ENCODE data around the gene GOSR2.
"Not testable (repeated sequence)": the region's sequence is repeated elsewhere in the genome, so short reads cannot be mapped to it uniquely, and the experiment has no call there.

Gene GOSR2

GRCh38 chr17:46894476-46895151, 28.3 kb upstream of the GOSR2 start:
- no peak for DNase-seq

- no peak for DNase-seq
Measured at GRCh38 chr17:46895171-46895570, 27.8 kb upstream of the GOSR2 start.

GRCh38 chr17:46896991-46897390, 26.0 kb upstream of the GOSR2 start:
- no peak for DNase-seq

GRCh38 chr17:46898364-46898763, 24.6 kb upstream of the GOSR2 start:
- DNase-seq, result no peak

GRCh38 chr17:46898860-46899259, 24.1 kb upstream of the GOSR2 start:
- DNase-seq, result no peak

GRCh38 chr17:46901291-46901690, 21.7 kb upstream of the GOSR2 start:
- DNase-seq, result no peak

GRCh38 chr17:46903762-46904672, 18.9 kb upstream of the GOSR2 start:
- DNase-seq, result no peak

GRCh38 chr17:46908068-46908737, 14.8 kb upstream of the GOSR2 start:
- no peak for DNase-seq

- no peak for DNase-seq
Measured at GRCh38 chr17:46910179-46910927, 12.6 kb upstream of the GOSR2 start.

GRCh38 chr17:46911311-46911710, 11.6 kb upstream of the GOSR2 start:
- no peak for DNase-seq

GRCh38 chr17:46915596-46915995, 7.4 kb upstream of the GOSR2 start:
- peak; percentile 5 for DNase-seq

- DNase-seq, result peak; percentile 71
Measured at GRCh38 chr17:46916211-46916610, 6.7 kb upstream of the GOSR2 start.

- DNase-seq, result no peak
Measured at GRCh38 chr17:46916623-46917022, 6.3 kb upstream of the GOSR2 start.

GRCh38 chr17:46917041-46917440, 5.9 kb upstream of the GOSR2 start:
- DNase-seq, result no peak

GRCh38 chr17:46917516-46917915, 5.4 kb upstream of the GOSR2 start:
- DNase-seq, result no peak

GRCh38 chr17:46921962-46922361, 998 bp upstream of the GOSR2 start:
- not testable (repeated sequence) for DNase-seq

- DNase-seq, result no peak
Measured at GRCh38 chr17:46922487-46922803, 515 bp upstream of the GOSR2 start.

- DNase-seq, result no peak
Measured at GRCh38 chr17:46925185-46925868, 2.4 kb downstream of the GOSR2 start.

GRCh38 chr17:46928467-46929261, 5.7 kb downstream of the GOSR2 start:
- no peak for DNase-seq

- no peak for DNase-seq
Measured at GRCh38 chr17:46929413-46929812, 6.5 kb downstream of the GOSR2 start.

GRCh38 chr17:46930051-46930450, 7.1 kb downstream of the GOSR2 start:
- DNase-seq, result no peak

GRCh38 chr17:46931596-46931995, 8.6 kb downstream of the GOSR2 start:
- DNase-seq, result no peak

Measured in HCEC 1CT (cell line).